Measurements from ENCODE around the gene CKAP2L.

Gene CKAP2L

DNA sequence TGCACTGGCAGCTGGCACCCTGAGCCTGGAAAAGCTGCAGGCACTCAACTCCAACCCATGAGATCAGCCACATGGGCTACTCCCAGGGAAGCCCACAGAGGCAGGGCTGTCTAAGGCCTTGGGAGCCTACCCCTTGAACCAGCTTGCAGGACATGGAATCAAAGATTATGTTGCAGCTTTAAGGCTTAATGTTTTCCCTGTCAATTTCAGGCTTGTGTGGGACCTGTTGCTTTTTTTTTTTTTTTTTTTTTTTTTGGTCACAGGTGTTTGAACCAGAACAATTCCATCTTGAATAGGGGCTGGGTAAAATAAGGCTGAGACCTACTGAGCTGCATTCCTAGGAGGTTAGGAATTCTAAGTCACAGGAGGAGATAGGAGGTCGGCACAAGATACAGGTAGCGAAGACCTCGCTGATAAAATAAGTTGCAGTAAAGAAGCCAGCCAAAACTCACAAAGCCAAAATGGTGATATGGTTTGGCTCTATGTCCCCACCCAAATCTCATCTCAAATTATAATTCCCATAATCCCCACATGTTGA is 27.4 kb upstream of the CKAP2L start:
- DNase-seq, result no peak

- DNase-seq, result no peak
Measured at GRCh38 chr2:112791019-112791418, 26.6 kb upstream of the CKAP2L start.

GRCh38 chr2:112790305-112790704 is 25.9 kb upstream of the CKAP2L start:
- no peak for DNase-seq

DNA sequence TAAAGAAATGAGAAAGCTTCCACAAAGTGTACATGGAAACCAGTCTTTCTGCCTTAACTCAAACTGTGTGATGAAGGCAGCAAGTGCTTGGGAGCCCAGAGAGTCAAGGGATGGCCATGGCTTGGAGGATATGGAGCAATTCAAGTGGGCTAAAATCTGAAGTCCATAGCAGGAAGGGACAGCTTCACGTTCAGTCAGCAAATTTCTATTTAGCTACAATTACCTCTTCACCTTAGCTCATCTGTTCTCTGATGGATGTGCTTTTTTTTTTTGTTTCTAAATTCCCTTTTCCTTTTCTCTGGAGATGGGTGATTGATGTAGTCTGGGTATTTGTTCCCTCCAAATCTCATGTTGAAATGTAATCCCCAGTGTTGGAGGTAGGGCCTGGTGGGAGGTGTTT is 24.8 kb upstream of the CKAP2L start:
- no peak for DNase-seq

- DNase-seq, result no peak
Measured at GRCh38 chr2:112788653-112789052, 24.2 kb upstream of the CKAP2L start.

DNA sequence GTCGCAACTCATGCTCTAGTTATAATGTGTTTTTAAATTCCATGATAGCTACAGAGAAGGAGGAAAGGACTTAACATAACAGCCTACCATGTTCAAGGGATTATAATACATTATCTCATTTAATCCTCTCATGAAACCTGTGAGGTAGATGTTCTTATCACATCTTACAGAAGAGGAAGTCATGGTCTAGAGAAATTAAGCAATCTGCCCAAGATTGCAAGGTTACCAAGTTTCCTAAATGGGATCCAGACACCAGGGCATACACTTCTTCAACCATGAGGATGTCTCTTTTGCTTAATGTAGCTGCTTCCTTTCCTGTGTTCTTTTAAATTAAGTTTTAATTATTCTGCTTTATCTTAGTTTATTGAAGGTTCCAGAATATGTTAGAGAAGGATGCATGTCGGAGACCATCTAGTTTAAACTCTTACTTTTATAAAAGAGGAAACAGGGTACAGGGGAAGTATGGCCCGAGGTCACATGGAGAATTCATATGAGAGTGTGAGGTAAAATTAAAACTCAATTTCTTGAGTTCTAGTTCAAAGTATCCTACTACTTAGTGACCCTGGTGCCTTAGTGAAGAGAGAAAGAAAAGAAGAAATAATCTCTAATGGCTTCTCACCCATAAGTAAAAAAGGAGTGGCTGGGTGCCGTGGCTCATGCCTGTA is 23.5 kb upstream of the CKAP2L start:
- no peak for DNase-seq

DNA sequence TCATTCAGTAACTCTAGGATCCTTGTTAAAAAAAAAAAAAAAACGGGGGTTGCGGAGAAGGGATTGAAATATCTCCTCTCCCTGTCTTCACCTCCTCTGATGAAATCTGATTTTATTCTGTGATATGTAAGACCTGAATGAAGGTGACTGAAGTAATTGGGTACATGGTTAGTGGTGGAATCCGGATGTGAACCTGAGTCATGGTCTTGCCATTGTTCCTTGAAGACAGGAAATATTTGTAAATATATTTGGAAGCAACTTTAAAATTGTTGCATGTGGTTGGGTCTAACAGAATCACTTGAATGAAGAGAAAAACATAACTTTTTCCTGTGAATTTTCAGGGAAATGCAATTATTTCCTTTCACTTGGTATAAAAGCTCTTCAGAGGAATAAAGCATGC is 22.9 kb upstream of the CKAP2L start:
- DNase-seq, result no peak

- no peak for DNase-seq
Measured at GRCh38 chr2:112784199-112785189, 20.1 kb upstream of the CKAP2L start, which contains the start of gene IL1A. TSS of gene IL1A (minus strand) at chr2:112784493. CDS start at chr2:112783770, 723 bp downstream.

DNA sequence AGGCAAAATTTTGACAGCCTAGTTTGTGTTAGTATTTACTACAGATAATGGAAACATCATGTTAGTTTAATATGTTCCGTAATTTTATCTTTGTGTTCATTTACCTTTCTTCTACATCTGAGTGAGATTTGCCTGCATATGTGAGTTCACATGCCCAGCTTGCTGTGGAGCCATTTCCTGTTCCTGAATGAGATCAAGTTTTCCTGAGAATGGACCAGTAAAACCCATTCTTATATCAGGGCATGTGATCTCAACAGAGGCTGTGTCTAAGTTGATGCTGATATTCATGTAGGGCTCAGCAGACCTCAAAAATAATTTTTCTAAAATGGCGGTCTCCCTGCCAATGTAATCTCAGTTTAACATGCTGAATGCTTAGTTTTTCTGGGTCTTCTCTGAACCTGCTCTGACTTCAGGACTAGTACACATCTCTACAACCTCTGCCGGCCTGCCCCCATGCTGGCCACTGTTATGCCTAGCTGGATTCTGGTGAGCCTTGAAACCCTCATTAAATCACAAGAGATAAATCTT is 18.8 kb upstream of the CKAP2L start:
- DNase-seq, result no peak

- DNase-seq, result no peak
Measured at GRCh38 chr2:112782234-112782799, 17.9 kb upstream of the CKAP2L start.

GRCh38 chr2:112779598-112779997 is 15.2 kb upstream of the CKAP2L start:
- no peak for DNase-seq

DNA sequence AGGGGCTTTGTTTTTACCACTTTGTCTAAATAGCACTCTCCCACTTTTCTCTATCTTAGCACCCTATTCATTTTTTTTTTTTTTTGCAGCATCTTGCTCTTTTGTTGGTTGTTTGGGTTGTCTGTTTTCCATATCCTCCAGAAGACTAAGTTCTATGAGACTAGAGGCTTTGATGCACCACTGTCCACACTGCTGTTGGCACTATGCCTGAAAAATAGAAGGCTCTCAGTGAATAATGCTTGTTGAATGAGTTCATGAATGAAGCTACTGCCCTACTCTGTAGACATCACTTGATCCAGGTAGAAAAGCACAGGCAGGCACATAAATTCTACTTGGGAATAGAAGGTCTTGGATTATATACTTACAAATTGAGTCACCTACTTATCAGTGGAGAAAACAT is 12.6 kb upstream of the CKAP2L start:
- no peak for DNase-seq

DNA sequence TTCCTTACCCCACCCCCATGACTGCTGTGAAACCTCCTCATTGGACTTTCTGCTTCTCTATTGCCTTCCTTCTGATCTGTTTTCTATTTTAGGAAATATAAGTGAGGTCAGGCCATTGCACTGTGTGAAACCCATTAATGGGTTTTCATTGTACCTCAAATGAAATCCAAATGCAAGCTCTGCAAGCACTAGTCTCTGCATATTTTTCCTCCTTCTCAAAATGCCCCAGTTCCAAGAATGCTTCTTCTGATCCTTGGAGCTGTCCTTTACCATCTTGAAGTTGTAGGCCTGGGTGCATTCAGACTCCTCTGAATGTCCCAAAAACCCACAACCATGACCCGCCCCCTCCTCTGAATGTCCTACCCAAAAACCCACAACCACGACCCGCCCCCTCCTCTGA is 11.7 kb upstream of the CKAP2L start:
- DNase-seq, result no peak

DNA sequence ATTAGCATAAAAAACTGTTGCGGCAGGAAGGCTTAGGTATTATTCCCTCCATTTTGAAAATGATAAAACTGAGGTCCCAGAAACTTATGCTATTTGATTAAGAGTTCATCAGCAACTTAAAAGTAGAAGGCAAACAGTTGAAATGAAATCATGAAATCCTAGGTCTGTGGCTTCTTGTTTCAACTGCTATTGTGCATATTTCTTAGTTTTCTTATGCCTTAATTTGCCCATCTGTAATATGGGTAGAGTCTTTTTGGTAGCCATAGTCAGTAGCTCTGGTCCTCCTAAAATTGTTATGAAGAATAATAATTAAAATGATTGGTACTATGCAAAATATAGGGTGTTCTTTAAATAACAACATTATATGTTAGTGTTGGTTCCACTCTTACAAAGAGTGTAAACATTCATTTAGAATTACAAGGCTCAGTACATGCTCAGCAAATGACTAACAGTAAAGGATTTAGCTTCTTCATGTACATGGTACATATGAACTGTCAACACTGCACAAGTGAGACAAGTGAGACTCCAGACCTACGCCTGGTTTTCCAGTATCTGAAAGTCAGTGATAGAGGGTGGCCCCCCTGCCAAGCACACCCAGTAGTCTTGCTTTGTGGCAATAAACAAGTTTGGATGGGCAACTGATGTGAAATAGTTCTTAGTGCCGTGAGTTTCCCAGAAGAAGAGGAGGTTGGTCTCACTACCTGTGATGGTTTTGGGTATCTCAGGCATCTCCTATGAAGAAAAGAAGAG is 10.3 kb upstream of the CKAP2L start:
- DNase-seq, result no peak

DNA sequence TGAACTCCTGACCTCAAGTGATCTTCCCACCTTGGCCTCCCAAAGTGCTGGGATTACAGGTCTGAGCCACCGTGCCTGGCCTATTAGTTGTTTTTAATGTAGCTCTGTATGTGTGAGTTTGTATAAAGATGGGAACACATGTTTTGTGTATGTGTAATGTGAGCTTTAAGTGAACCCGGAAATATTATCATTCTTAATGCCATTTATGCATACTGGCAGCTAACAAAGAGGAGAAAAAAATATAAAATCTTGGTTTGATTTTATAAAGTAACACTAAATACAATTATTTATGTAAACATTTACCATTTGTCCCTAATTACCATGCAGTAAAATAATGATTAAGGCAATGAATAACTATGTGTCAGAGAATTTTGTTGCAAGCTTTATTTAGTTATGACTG is 9.1 kb upstream of the CKAP2L start:
- no peak for DNase-seq

DNA sequence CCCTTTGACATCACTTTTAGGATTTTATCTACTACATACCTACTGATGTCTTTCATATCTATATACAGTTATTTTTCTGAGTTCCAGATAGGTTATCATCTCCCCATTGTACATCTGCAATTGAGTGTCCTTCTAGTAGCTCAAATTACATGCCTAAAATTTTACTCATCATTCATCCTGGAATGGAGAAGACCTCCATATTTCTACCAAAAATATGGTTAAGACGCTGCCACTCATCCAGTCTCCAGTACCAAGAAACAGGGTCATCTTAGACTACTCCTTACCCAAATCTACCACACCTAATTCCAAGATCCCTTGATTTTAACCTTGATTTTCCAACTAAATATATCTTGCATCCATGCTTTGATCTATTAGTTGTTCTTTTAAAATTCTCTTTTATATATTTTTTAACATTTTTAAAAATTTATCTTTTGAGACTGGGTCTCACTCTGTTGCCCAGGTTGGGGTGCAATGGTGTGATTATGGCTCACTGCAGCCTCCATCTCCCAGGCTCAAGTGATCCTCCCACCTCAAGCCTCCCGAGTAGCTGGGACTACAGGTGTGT is 8.6 kb upstream of the CKAP2L start:
- DNase-seq, result no peak

- DNase-seq, result no peak
Measured at GRCh38 chr2:112772322-112772721, 7.9 kb upstream of the CKAP2L start.

GRCh38 chr2:112768432-112768831 is 4.0 kb upstream of the CKAP2L start:
- DNase-seq, result no peak

- DNase-seq, result no peak
Measured at GRCh38 chr2:112767693-112768330, 3.4 kb upstream of the CKAP2L start.

DNA sequence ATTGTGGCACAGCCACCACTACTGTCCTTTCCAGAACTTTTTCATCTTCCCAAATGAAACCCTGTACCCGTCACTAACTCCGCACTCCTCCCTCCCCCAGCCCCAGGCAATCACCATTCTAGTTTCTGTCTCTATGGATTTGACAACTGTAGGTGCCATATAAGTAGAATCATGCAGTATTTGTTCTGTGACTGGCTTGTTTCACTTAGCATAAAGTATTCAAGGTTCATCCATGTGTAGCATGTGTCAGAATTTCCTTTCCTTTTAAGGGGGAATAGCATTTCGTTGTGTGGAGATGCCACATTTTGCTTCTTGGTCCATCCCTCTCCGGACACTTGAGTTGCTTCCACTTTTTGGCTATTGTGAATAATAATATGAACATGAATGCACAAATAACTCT is 842 bp upstream of the CKAP2L start:
- DNase-seq, result no peak

- no peak for DNase-seq
Measured at GRCh38 chr2:112762276-112762675, 2.1 kb downstream of the CKAP2L start.

GRCh38 chr2:112760149-112760548 is 4.3 kb downstream of the CKAP2L start:
- DNase-seq, result no peak
